Measurements from ENCODE around the gene STAG3. TPM values are rescaled to one million over a fixed set of nuclear protein-coding genes. Genes with fewer than 3 reads are reported as not detected.

The STAG3 gene
- total and polyA plus RNA-seq, 2 experiments from 2014 or later = 4.6 to 4.7 TPM

GRCh38 chr7:100147278-100147677, 30.4 kb upstream of the STAG3 start:
- DNase-seq (ENCODE audit: low spot score) (no peak), ATAC-seq (no peak)
- no peaks in the 10 kb centered on the region for H3K36me3 ChIP-seq (ENCODE audit: insufficient read depth)
- H3K27ac ChIP-seq (ENCODE audit: low read depth) = no peak overlapping the region
- Mint-ChIP-seq H3K4me1 (peaks cover 21% of the 10 kb centered on the region), H3K9me3 (peaks cover 4% of the 10 kb centered on the region; the same call in 1 of the 3 replicates), H3K27ac (no peak overlapping the region), H3K27me3 (ENCODE audit: insufficient read depth, low read depth, poor library complexity) (peaks cover 10% of the 10 kb centered on the region), H3K36me3 (ENCODE audit: low read depth) (peaks cover 16% of the 10 kb centered on the region), H3K4me3 (no peak overlapping the region)
- H4K20me1 ChIP-seq (replicated peaks; ENCODE audit: insufficient read depth) = peaks cover 3% of the 10 kb centered on the region
- no peak for TF ChIP-seq ZNF462 (CRISPR knock-in tag; IDR thresholded peaks at IDR 0.05)
- TF ChIP-seq ETS1 (IDR thresholded peaks at IDR 0.05) = no peak
- no peak for TF ChIP-seq STAT1 (IDR thresholded peaks at IDR 0.05; ENCODE audit: unreplicated experiment)
- no peak for TF ChIP-seq POLR2AphosphoS5 (IDR thresholded peaks at IDR 0.05; ENCODE audit: low read depth)
- no peak for TF ChIP-seq NANOG (IDR thresholded peaks at IDR 0.05; ENCODE audit: borderline replicate concordance)
- TF ChIP-seq EZH2 (IDR thresholded peaks at IDR 0.05; ENCODE audit: low read depth, unreplicated experiment) = no peak
- no peak for TF ChIP-seq ZNF114 (CRISPR knock-in tag; IDR thresholded peaks at IDR 0.05)
- no peak for TF ChIP-seq EZH2phosphoT487 (IDR thresholded peaks at IDR 0.05; ENCODE audit: unreplicated experiment)
- TF ChIP-seq ZNF331 (CRISPR knock-in tag; IDR thresholded peaks at IDR 0.05; ENCODE audit: low read depth) = no peak
- TF ChIP-seq JUNB (IDR thresholded peaks at IDR 0.05; ENCODE audit: unreplicated experiment) = no peak
- TF ChIP-seq CTCF (conservative IDR thresholded peaks at IDR 0.05; ENCODE audit: low read depth in 2 of 2) = no peak
- no peak for TF ChIP-seq REST (IDR thresholded peaks at IDR 0.05; ENCODE audit: unreplicated experiment)
- H3K4me2 ChIP-seq = no peak overlapping the region
- peaks cover 9% of the 10 kb centered on the region for H3F3A ChIP-seq (replicated peaks; ENCODE audit: low read depth)
- no peaks in the 10 kb centered on the region for H3K27me3 ChIP-seq (ENCODE audit: insufficient read depth)
- H2AFZ ChIP-seq = no peak overlapping the region
- peaks cover 29% of the 10 kb centered on the region for H3K79me2 ChIP-seq (replicated peaks; ENCODE audit: insufficient read depth)
- no peaks in the 10 kb centered on the region for H3K9me2 ChIP-seq (ENCODE audit: insufficient read depth)
- peaks cover 15% of the 10 kb centered on the region for H3K4me1 ChIP-seq (ENCODE audit: insufficient read depth)
- no peak overlapping the region for H3K4me3 ChIP-seq

Data from GM23338 (cell line).